GM12878 (cell line): ENCODE measurements around the gene EHD1. TPM values are rescaled to one million over a fixed set of nuclear protein-coding genes. Genes with fewer than 3 reads are reported as not detected.
A peak's percentile ranks its signal among the peaks of the same experiment; 100 is the strongest.

Source experiments
- ATAC-seq: fragments of 200-7000 bp; cut with Tn5 transposase; 3 replicates; pipeline ENCODE4 v1.9.1; 2020; ENCODE audit warnings: mild to moderate bottlenecking, moderate library complexity
- BruUV-seq: library from RNA; stranded (reverse); fragments of 400-500 nt; replicated peaks from 2 replicates; lab custom pipeline; 2021; lab: Mats Ljungman, UMichigan
- CTCF ChIA-PET: fragments of 300-600 bp; sonication (Branson Sonifier 250); formaldehyde crosslinking; extraction: SDS; loops from one replicate; lab custom pipeline; 2021; ENCODE audit warnings: inconsistent platforms; lab: Yijun Ruan, JAX
- POLR2A ChIA-PET: fragments of 350-600 bp; formaldehyde crosslinking; extraction: SDS; loops from one replicate; lab custom pipeline; 2021; ENCODE audit warnings: inconsistent platforms; lab: Charles Lee
- RAD21 ChIA-PET: fragments of 300-600 bp; sonication (Branson Sonifier 250); formaldehyde crosslinking; loops from one replicate; lab custom pipeline; 2023; ENCODE audit warnings: antibody characterized with exemption; ENCODE audit not compliant: unreplicated experiment; lab: Charles Lee
- SMC1A ChIA-PET: fragments of 300-600 bp; sonication (Branson Sonifier 250); formaldehyde crosslinking; loops from one replicate; lab custom pipeline; 2023; ENCODE audit not compliant: unreplicated experiment, uncharacterized antibody; lab: Charles Lee
- DNase-seq: peaks from one replicate; pipeline ENCODE4 v3.0.0-alpha.2; 2011; ENCODE audit warnings: low read depth, low spot score
- FAIRE-seq: peaks from 3 replicates; lab custom pipeline; 2011; peaks lifted over from hg19 to GRCh38; lab: Jason Lieb, UNC
- H2AFZ ChIP-seq: 2 replicates; pipeline ENCODE4 v1.6.0; 2011; ENCODE audit warnings: low read depth, low read length, control low read depth; ENCODE audit not compliant: control insufficient read depth
- H3K27ac ChIP-seq: 2 replicates; pipeline ENCODE4 v1.5.1; 2011; ENCODE audit warnings: control low read depth; ENCODE audit not compliant: control insufficient read depth, insufficient read depth
- H3K27me3 ChIP-seq, 2 experiments: replicated peaks in 1 of 2; 2 replicates each; pipeline versions ENCODE4 v1.6.0 to v1.6.1; 2011; ENCODE audit warnings: low read length in 1 of 2; ENCODE audit not compliant: control insufficient read depth in 2 of 2, insufficient read depth in 2 of 2
- H3K36me3 ChIP-seq, 2 experiments: 2 replicates each; pipeline ENCODE4 v1.5.1; 2011; ENCODE audit warnings: low read length in 1 of 2; ENCODE audit not compliant: control insufficient read depth in 2 of 2, insufficient read depth in 2 of 2
- H3K4me1 ChIP-seq: 2 replicates; pipeline ENCODE4 v1.6.1; 2011; ENCODE audit warnings: mild to moderate bottlenecking, low read length, moderate library complexity, mixed read lengths; ENCODE audit not compliant: control insufficient read depth, insufficient read depth
- H3K4me2 ChIP-seq: 2 replicates; pipeline ENCODE4 v1.6.0; 2011; ENCODE audit warnings: control low read depth; ENCODE audit not compliant: control insufficient read depth, insufficient read depth
- H3K4me3 ChIP-seq: fragments of 200-600 bp; sonication (generic); 2 replicates; pipeline ENCODE4 v1.5.1; 2016
- H3K79me2 ChIP-seq: 2 replicates; pipeline ENCODE4 v1.6.0; 2011; ENCODE audit warnings: low read length; ENCODE audit not compliant: control insufficient read depth, insufficient read depth
- H3K9ac ChIP-seq: 2 replicates; pipeline ENCODE4 v1.8.0; 2011; ENCODE audit warnings: low read length, control low read depth, mixed read lengths; ENCODE audit not compliant: control insufficient read depth, insufficient read depth
- H3K9me3 ChIP-seq: replicated peaks from 3 replicates; pipeline ENCODE4 v1.5.1; 2011; ENCODE audit warnings: mild to moderate bottlenecking, low read length; ENCODE audit not compliant: control insufficient read depth, insufficient read depth
- H4K20me1 ChIP-seq: 2 replicates; pipeline ENCODE4 v1.6.0; 2011; ENCODE audit not compliant: control insufficient read depth, insufficient read depth
- CREM ChIP-seq: IDR thresholded peaks from 2 replicates; pipeline ENCODE4 v1.6.1; 2014; ENCODE audit warnings: antibody characterized with exemption, low read depth
- SIN3A ChIP-seq: IDR thresholded peaks from 2 replicates; pipeline ENCODE4 v1.6.1; 2012; ENCODE audit warnings: low read depth, low read length, improper control_type of control experiment
- SKIL ChIP-seq: fragments of 450-650 bp; IDR thresholded peaks from 2 replicates; pipeline ENCODE4 v1.6.1; 2017; ENCODE audit warnings: mild to moderate bottlenecking, low read depth, inconsistent platforms; ENCODE audit not compliant: poor library complexity, severe bottlenecking
- SP1 ChIP-seq: IDR thresholded peaks from one replicate; pipeline ENCODE4 v1.6.1; 2011; ENCODE audit warnings: low read depth, low read length
- USF1 ChIP-seq: IDR thresholded peaks from 2 replicates; pipeline ENCODE4 v1.6.1; 2011; ENCODE audit warnings: borderline replicate concordance, low read depth, mild to moderate bottlenecking, moderate library complexity, mixed read lengths, low read length; ENCODE audit not compliant: insufficient read depth; ENCODE audit errors: extremely low read length
- ZNF592 ChIP-seq: fragments of 450-650 bp; IDR thresholded peaks from 2 replicates; pipeline ENCODE4 v1.6.1; 2017; ENCODE audit warnings: mild to moderate bottlenecking, moderate library complexity
- ZNF687 ChIP-seq: fragments of 450-650 bp; IDR thresholded peaks from 2 replicates; pipeline ENCODE4 v1.6.1; 2017; ENCODE audit warnings: mild to moderate bottlenecking, moderate library complexity
- WGBS: methylation state at CpG from one replicate; pipeline ENCODE4 v1.1.6; 2016; ENCODE audit warnings: low lambda C conversion rate; ENCODE audit not compliant: insufficient replicate concordance, insufficient coverage; ENCODE audit errors: missing lambda C conversion rate; 5-methylcytosine and 5-hydroxymethylcytosine counted together
- in situ Hi-C: fragments of 300-500 bp; cut with MboI; formaldehyde crosslinking; loops from 9 replicates; pipeline ENCODE4 v1.14.3; 2018; ENCODE audit warnings: mixed read lengths
- intact Hi-C: fragments of 100-400 bp; cut with micrococcal nuclease; formaldehyde crosslinking; loops from one replicate; pipeline ENCODE4 v1.14.2; 2022; ENCODE audit not compliant: unreplicated experiment
- polyA plus RNA-seq, 11 experiments: library from polyadenylated mRNA; depleted of rRNA in 4 of 11; unstranded in 6 of 11; stranded (reverse) in 5 of 11; fragments of >200 nt; fragmentation: Nextera tagmentation in 4 of 11; fragmentation: Illumina TruSeq in 1 of 11; extraction: Ambion mirVana in 4 of 11; extraction: Trizol in 1 of 11; gene quantifications; 1 replicate in 1 of 11; 2 replicates in 10 of 11; pipeline versions ENCODE4 v1.2.1 to v1.2.3, GENCODE V29; 2011 to 2016; ENCODE audit warnings: inconsistent platforms in 2 of 11, missing spikeins in 2 of 11, low read depth in 1 of 11
- total RNA-seq, 4 experiments: library from RNA; depleted of rRNA in 3 of 4; stranded (reverse); fragments of >200 nt in 3 of 4; fragmentation: Illumina TruSeq in 1 of 4; extraction: Trizol in 1 of 4; gene quantifications; 2 replicates each; pipeline versions ENCODE4 v1.2.1 to v1.2.3, GENCODE V29; 2013 to 2021

Gene EHD1
- total and polyA plus RNA-seq, 10 of the 15 experiments (the other 5 are each of a cell fraction or from before 2014, with no cell fraction given) = 1.0 to 165 (median 66.5) TPM

GRCh38 chr11:64864135-64864472 lies 14.3 kb downstream of the EHD1 start:
- POLR2A ChIA-PET = interaction anchor here (0.9 to 24.3 kb wide), 3 partner anchors 14 to 53 kb away, joined by 3 to 620 read pairs (median 232); partner anchors contain the start of genes CDC42BPG and EHD1
- no peaks in the 10 kb centered on the region for H4K20me1 ChIP-seq
- WGBS = 35% methylated on average over 9 of the region's 9 CpGs
- RAD21 ChIA-PET = interaction anchor here (0.9 to 15.8 kb wide), 6 partner anchors 8 to 92 kb away, joined by 3 to 316 read pairs (median 6); partner anchors contain the start of genes CDC42BPG, EHD1 and PPP2R5B
- FAIRE-seq = no peak
- H3K79me2 ChIP-seq = peaks cover 80% of the 10 kb centered on the region
- no peaks in the 10 kb centered on the region for H3K9me3 ChIP-seq
- H3K9ac ChIP-seq = peak overlapping the region; percentile 81
- no peaks in the 10 kb centered on the region for H3K27me3 ChIP-seq
- BruUV-seq = no TSS peak
- CTCF ChIA-PET = interaction anchor here (0.7 to 28.8 kb wide), 5 partner anchors 14 to 445 kb away, joined by 3 to 1208 read pairs (median 3); partner anchors contain the start of genes CDC42BPG, EHD1 and ZNHIT2
- TF ChIP-seq ZNF687 (peak; percentile 47; the same call in 1 of the 2 replicates), USF1 (no peak), SKIL (no peak), SP1 (no peak), CREM (no peak), ZNF592 (no peak), SIN3A (0 out of 2 replicates have a peak, but pooled peaks have one; percentile 31)
- H3K4me3 ChIP-seq = peak overlapping the region; percentile 44; the same call in 1 of the 2 replicates
- H3K36me3 ChIP-seq = peaks cover 20 to 30% of the 10 kb centered on the region in 2 experiments; a peak in 3 of 4 replicates
- peak overlapping the region; percentile 99 for H3K27ac ChIP-seq
- H3K4me1 ChIP-seq = peaks cover 90% of the 10 kb centered on the region
- in situ Hi-C loops (loop anchor here (10.0 kb wide), 1 partner anchor 561 kb away; the partner anchor contains the start of gene NEAT1), intact Hi-C loops (loop anchor here (2.0 kb wide), 1 partner anchor 13 kb away; no protein-coding TSS in a partner anchor)
- SMC1A ChIA-PET = interaction anchor here (0.9 to 15.0 kb wide), 3 partner anchors 13 to 24 kb away, joined by 3 to 306 read pairs (median 226); partner anchors contain the start of gene EHD1
- no peak overlapping the region for H2AFZ ChIP-seq
- DNase-seq = no peak
- H3K4me2 ChIP-seq = peak overlapping the region; percentile 100
- no peak for ATAC-seq
